ENCODE results near the gene PBOV1. TPM values are rescaled to one million over a fixed set of nuclear protein-coding genes. Genes with fewer than 3 reads are reported as not detected.

Gene PBOV1
- total RNA-seq, 2 donors from 2014 or later: not detected

GRCh38 chr6:138205437-138206094 lies 12.7 kb downstream of the PBOV1 start:
- ATAC-seq (replicated peaks): no peak
- Mint-ChIP-seq H3K9me3 (no peaks in the 10 kb centered on the region), H3K4me3 (no peak overlapping the region), H3K4me1 (no peaks in the 10 kb centered on the region), H3K36me3 (ENCODE audit: low read depth) (no peaks in the 10 kb centered on the region), H3K27ac (no peak overlapping the region), H3K27me3 (peaks cover 25% of the 10 kb centered on the region)

- Mint-ChIP-seq H3K36me3 (ENCODE audit: low read depth) (no peaks in the 10 kb centered on the region), H3K27me3 (peaks cover 23% of the 10 kb centered on the region), H3K4me3 (no peak overlapping the region), H3K4me1 (no peaks in the 10 kb centered on the region), H3K27ac (no peak overlapping the region), H3K9me3 (no peaks in the 10 kb centered on the region)
- ATAC-seq (replicated peaks): no peak
These were observed 13.4 kb downstream of the PBOV1 start for GRCh38 chr6:138204792-138205384.

- Mint-ChIP-seq H3K27ac (no peak overlapping the region), H3K9me3 (no peaks in the 10 kb centered on the region), H3K4me3 (no peak overlapping the region)
These were observed 14.0 kb downstream of the PBOV1 start for GRCh38 chr6:138204303-138204702.

GRCh38 chr6:138203315-138203714 lies 15.0 kb downstream of the PBOV1 start:
- Mint-ChIP-seq H3K36me3 (ENCODE audit: low read depth) (no peaks in the 10 kb centered on the region), H3K9me3 (no peaks in the 10 kb centered on the region), H3K4me1 (no peaks in the 10 kb centered on the region), H3K27me3 (peaks cover 15% of the 10 kb centered on the region), H3K27ac (no peak overlapping the region), H3K4me3 (no peak overlapping the region)
- ATAC-seq (replicated peaks): no peak

More at GRCh38 chr6:138204303-138204702, 14.0 kb downstream of the PBOV1 start:
- Mint-ChIP-seq H3K4me1 (no peaks in the 10 kb centered on the region), H3K27me3 (peaks cover 20% of the 10 kb centered on the region), H3K36me3 (ENCODE audit: low read depth) (no peaks in the 10 kb centered on the region)
- ATAC-seq (replicated peaks): no peak

GRCh38 chr6:138201836-138202235 lies 16.5 kb downstream of the PBOV1 start:
- Mint-ChIP-seq H3K4me3 (no peak overlapping the region), H3K27me3 (peaks cover 15% of the 10 kb centered on the region), H3K4me1 (no peaks in the 10 kb centered on the region), H3K9me3 (no peaks in the 10 kb centered on the region), H3K36me3 (ENCODE audit: low read depth) (no peaks in the 10 kb centered on the region), H3K27ac (no peak overlapping the region)
- ATAC-seq (replicated peaks): no peak

- H3K27me3 Mint-ChIP-seq: peaks cover 17% of the 10 kb centered on the region
- no peaks in the 10 kb centered on the region for H3K36me3 Mint-ChIP-seq (ENCODE audit: low read depth)
- ATAC-seq (replicated peaks): no peak
- no peak overlapping the region for H3K27ac Mint-ChIP-seq
- no peaks in the 10 kb centered on the region for H3K9me3 Mint-ChIP-seq
- no peak overlapping the region for H3K4me3 Mint-ChIP-seq
- no peaks in the 10 kb centered on the region for H3K4me1 Mint-ChIP-seq
These were observed 19.7 kb downstream of the PBOV1 start for GRCh38 chr6:138198430-138199091.

GRCh38 chr6:138197570-138197969 lies 20.7 kb downstream of the PBOV1 start:
- no peak overlapping the region for H3K27ac Mint-ChIP-seq
- H3K4me3 Mint-ChIP-seq: no peak overlapping the region
- no peak for ATAC-seq (replicated peaks)
- H3K36me3 Mint-ChIP-seq (ENCODE audit: low read depth): no peaks in the 10 kb centered on the region
- no peaks in the 10 kb centered on the region for H3K9me3 Mint-ChIP-seq
- H3K27me3 Mint-ChIP-seq: peaks cover 9% of the 10 kb centered on the region
- no peaks in the 10 kb centered on the region for H3K4me1 Mint-ChIP-seq

- Mint-ChIP-seq H3K4me1 (no peaks in the 10 kb centered on the region), H3K27me3 (peaks cover 12% of the 10 kb centered on the region), H3K36me3 (ENCODE audit: low read depth) (no peaks in the 10 kb centered on the region), H3K27ac (no peak overlapping the region), H3K4me3 (no peak overlapping the region), H3K9me3 (no peaks in the 10 kb centered on the region)
- no peak for ATAC-seq (replicated peaks)
These were observed 22.1 kb downstream of the PBOV1 start for GRCh38 chr6:138196122-138196738.

GRCh38 chr6:138194287-138194686 lies 24.0 kb downstream of the PBOV1 start:
- H3K9me3 Mint-ChIP-seq: no peaks in the 10 kb centered on the region
- no peaks in the 10 kb centered on the region for H3K36me3 Mint-ChIP-seq (ENCODE audit: low read depth)
- H3K27me3 Mint-ChIP-seq: peaks cover 25% of the 10 kb centered on the region
- no peak for ATAC-seq (replicated peaks)
- no peak overlapping the region for H3K27ac Mint-ChIP-seq
- H3K4me3 Mint-ChIP-seq: no peak overlapping the region
- no peaks in the 10 kb centered on the region for H3K4me1 Mint-ChIP-seq

GRCh38 chr6:138188278-138188941 lies 29.9 kb downstream of the PBOV1 start:
- no peaks in the 10 kb centered on the region for H3K9me3 Mint-ChIP-seq
- H3K27ac Mint-ChIP-seq: no peak overlapping the region
- H3K27me3 Mint-ChIP-seq: peaks cover 54% of the 10 kb centered on the region
- no peak for ATAC-seq (replicated peaks)
- H3K4me3 Mint-ChIP-seq: no peak overlapping the region
- no peaks in the 10 kb centered on the region for H3K36me3 Mint-ChIP-seq (ENCODE audit: low read depth)
- H3K4me1 Mint-ChIP-seq: no peaks in the 10 kb centered on the region

- Mint-ChIP-seq H3K4me1 (no peaks in the 10 kb centered on the region), H3K9me3 (no peaks in the 10 kb centered on the region), H3K36me3 (ENCODE audit: low read depth) (no peaks in the 10 kb centered on the region), H3K27me3 (peaks cover 61% of the 10 kb centered on the region), H3K4me3 (no peak overlapping the region), H3K27ac (no peak overlapping the region)
- ATAC-seq (replicated peaks): no peak
These were observed 31.1 kb downstream of the PBOV1 start for GRCh38 chr6:138187156-138187555.

GRCh38 chr6:138184230-138184629 lies 34.1 kb downstream of the PBOV1 start:
- no peak overlapping the region for H3K4me3 Mint-ChIP-seq
- peaks cover 3% of the 10 kb centered on the region for H3K9me3 Mint-ChIP-seq
- ATAC-seq (replicated peaks): no peak
- H3K4me1 Mint-ChIP-seq: no peaks in the 10 kb centered on the region
- no peaks in the 10 kb centered on the region for H3K36me3 Mint-ChIP-seq (ENCODE audit: low read depth)
- H3K27me3 Mint-ChIP-seq: peaks cover 44% of the 10 kb centered on the region
- H3K27ac Mint-ChIP-seq: no peak overlapping the region

- Mint-ChIP-seq H3K4me3 (no peak overlapping the region), H3K4me1 (no peaks in the 10 kb centered on the region), H3K9me3 (peaks cover 3% of the 10 kb centered on the region), H3K27me3 (peaks cover 40% of the 10 kb centered on the region), H3K27ac (no peak overlapping the region), H3K36me3 (ENCODE audit: low read depth) (no peaks in the 10 kb centered on the region)
- no peak for ATAC-seq (replicated peaks)
These were observed 34.5 kb downstream of the PBOV1 start for GRCh38 chr6:138183790-138184134.

GRCh38 chr6:138182939-138183789 lies 35.1 kb downstream of the PBOV1 start:
- no peak overlapping the region for H3K4me3 Mint-ChIP-seq
- no peaks in the 10 kb centered on the region for H3K36me3 Mint-ChIP-seq (ENCODE audit: low read depth)
- ATAC-seq (replicated peaks): no peak
- no peak overlapping the region for H3K27ac Mint-ChIP-seq
- peaks cover 8% of the 10 kb centered on the region for H3K9me3 Mint-ChIP-seq
- H3K27me3 Mint-ChIP-seq: peaks cover 37% of the 10 kb centered on the region
- H3K4me1 Mint-ChIP-seq: no peaks in the 10 kb centered on the region
